Measurements from ENCODE around the gene TJP1. TPM values are rescaled to one million over a fixed set of nuclear protein-coding genes. Genes with fewer than 3 reads are reported as not detected.

Gene TJP1
- total and polyA plus RNA-seq, 2 of the 8 experiments (the other 6 are each of a cell fraction or from before 2014, with no cell fraction given), result 46.3 to 138 TPM

DNA sequence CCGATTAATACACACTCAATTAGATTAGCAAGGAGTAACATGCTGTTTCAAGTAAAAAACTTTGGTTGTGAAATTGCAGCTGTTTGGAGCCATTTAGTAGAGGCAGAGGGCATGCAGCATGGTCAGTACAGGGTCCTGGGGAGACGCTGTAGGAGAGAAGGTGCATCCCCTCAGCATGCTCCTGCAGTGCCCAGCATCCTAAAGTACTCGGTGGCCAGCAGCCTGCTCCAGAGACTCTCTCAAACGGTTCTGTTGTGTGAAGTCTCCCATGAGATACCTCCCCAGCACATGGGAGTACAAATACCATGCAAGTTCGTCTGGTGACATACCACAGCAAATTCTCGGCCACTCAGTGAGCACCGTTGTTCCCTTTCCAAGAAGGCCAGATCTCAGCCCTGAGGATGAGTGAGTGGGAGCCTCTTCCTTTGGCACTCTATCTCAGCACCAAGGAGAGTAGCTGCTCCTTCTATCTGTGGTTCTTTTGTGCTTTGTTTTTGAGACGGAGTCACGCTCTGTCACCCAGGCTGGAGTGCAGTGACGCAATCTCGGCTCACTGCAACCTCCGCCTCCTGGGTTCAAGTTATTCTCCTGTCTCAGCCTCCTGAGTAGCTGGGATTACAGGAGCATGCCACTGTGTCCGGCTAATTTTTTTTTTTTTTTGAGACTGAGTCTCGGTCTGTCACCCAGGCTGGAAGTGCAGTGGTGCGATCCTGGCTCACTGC lies 72.7 kb downstream of the TJP1 start:
- Histone ChIP-seq H2BK120ac (replicated peaks; ENCODE audit: low read depth, low read length) (no peak overlapping the region), H3K56ac (replicated peaks; ENCODE audit: insufficient read length, low read depth, low read length) (no peak overlapping the region), H4K5ac (ENCODE audit: insufficient read length, low read depth, low read length) (no peak overlapping the region), H2AK5ac (ENCODE audit: low read depth, low read length) (no peak overlapping the region), H3K4me2 (ENCODE audit: insufficient read depth in 1 of 2, low read depth in 2 of 2, low read length in 2 of 2) (no peak overlapping the region), H2AFZ (ENCODE audit: low read length) (no peak overlapping the region), H3K27me3 (replicated peaks in 1 of 4; ENCODE audit: control insufficient read depth in 3 of 4, extremely low read depth in 1 of 4, insufficient read depth in 3 of 4, low read length in 3 of 4) (no peaks in the 10 kb centered on the region), H2BK5ac (ENCODE audit: low read depth, low read length) (peak overlapping the region; percentile 26; the same call in 1 of the 2 replicates), H3K27ac (ENCODE audit: low read depth, low read length) (no peak overlapping the region), H4K91ac (replicated peaks; ENCODE audit: insufficient read length, low read length) (no peak overlapping the region), H3K9ac (replicated peaks in 1 of 4; ENCODE audit: extremely low read depth in 1 of 4, low read depth in 3 of 4, low read length in 3 of 4) (no peak overlapping the region), H3K23ac (ENCODE audit: insufficient read length) (no peak overlapping the region), H3K79me1 (ENCODE audit: low read depth, low read length) (no peaks in the 10 kb centered on the region), H3K14ac (ENCODE audit: insufficient read length) (no peak overlapping the region), H3K23me2 (ENCODE audit: low read depth, low read length) (no peaks in the 10 kb centered on the region), H3K4ac (replicated peaks; ENCODE audit: insufficient read length, low read depth, low read length) (no peak overlapping the region), H2BK12ac (ENCODE audit: low read depth, low read length) (no peak overlapping the region), H3K4me1 (replicated peaks in 1 of 4; ENCODE audit: control insufficient read depth in 3 of 4, insufficient read depth in 4 of 4, low read length in 3 of 4) (no peaks in the 10 kb centered on the region), H3K36me3 (ENCODE audit: control insufficient read depth in 2 of 4, insufficient read depth in 4 of 4, low read length in 3 of 4) (peaks cover 0 to 8% (median 2%) of the 10 kb centered on the region in 4 experiments; a peak in 3 of 8 replicates), H3K4me3 (ENCODE audit: extremely low read depth in 1 of 4, insufficient read depth in 2 of 4, low read depth in 3 of 4, low read length in 4 of 4) (no peak overlapping the region), H3K9me3 (ENCODE audit: insufficient read depth in 2 of 2, low read depth in 1 of 2, low read length in 1 of 2) (no peaks in the 10 kb centered on the region), H4K20me1 (replicated peaks in 1 of 2; ENCODE audit: control insufficient read depth in 1 of 2, insufficient read depth in 2 of 2, low read length in 2 of 2) (no peaks in the 10 kb centered on the region), H4K8ac (ENCODE audit: extremely low read depth, insufficient read depth, low read length) (no peak overlapping the region), H3K18ac (ENCODE audit: extremely low read depth, low read length) (no peak overlapping the region), H2BK20ac (ENCODE audit: low read length) (no peak overlapping the region), H2BK15ac (ENCODE audit: low read length) (no peak overlapping the region), H3K79me2 (ENCODE audit: control insufficient read depth in 1 of 2, insufficient read depth in 2 of 2, low read length in 2 of 2) (peaks cover 0 to 13% of the 10 kb centered on the region in 2 experiments; a peak in 2 of 4 replicates)
- WGBS, 2 experiments (ENCODE audit: extremely low coverage in 1 of 2, insufficient coverage in 1 of 2, insufficient read length in 1 of 2, insufficient replicate concordance in 2 of 2, low coverage in 1 of 2, low lambda C conversion rate in 2 of 2, missing lambda C conversion rate in 1 of 2), result 87% methylated on average over 14 of the region's 15 CpGs; no CpG with 5 or more reads in 1 of the 2 experiments
- ChIA-PET CTCF (ENCODE audit: partially characterized antibody) (interaction anchor here (0.6 to 3.3 kb wide), 8 partner anchors 8 to 175 kb away, joined by 3 to 23 read pairs (median 4); no protein-coding TSS in a partner anchor), POLR2A (ENCODE audit: partially characterized antibody) (interaction anchor here (1.2 kb wide), 2 partner anchors 27 to 237 kb away, joined by 3 to 4 read pairs; no protein-coding TSS in a partner anchor)
- FAIRE-seq (no peak), DNase-seq (ENCODE audit: low read depth in 1 of 2, low spot score in 2 of 2) (no peak)
- TF ChIP-seq, protein P1, sequence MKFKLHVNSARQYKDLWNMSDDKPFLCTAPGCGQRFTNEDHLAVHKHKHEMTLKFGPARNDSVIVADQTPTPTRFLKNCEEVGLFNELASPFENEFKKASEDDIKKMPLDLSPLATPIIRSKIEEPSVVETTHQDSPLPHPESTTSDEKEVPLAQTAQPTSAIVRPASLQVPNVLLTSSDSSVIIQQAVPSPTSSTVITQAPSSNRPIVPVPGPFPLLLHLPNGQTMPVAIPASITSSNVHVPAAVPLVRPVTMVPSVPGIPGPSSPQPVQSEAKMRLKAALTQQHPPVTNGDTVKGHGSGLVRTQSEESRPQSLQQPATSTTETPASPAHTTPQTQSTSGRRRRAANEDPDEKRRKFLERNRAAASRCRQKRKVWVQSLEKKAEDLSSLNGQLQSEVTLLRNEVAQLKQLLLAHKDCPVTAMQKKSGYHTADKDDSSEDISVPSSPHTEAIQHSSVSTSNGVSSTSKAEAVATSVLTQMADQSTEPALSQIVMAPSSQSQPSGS (IDR thresholded peaks at IDR 0.05; ENCODE audit: low read length), result no peak
- peak; percentile 36; the same call in 1 of the 2 replicates for TF ChIP-seq CEBPB (IDR thresholded peaks at IDR 0.05; ENCODE audit: low read depth, low read length)
